SU-DHL-6 (cell line): ENCODE data around the gene NUCB2.

Source experiments
- H2AFZ ChIP-seq: fragments of 200-600 bp; sonication (generic); 2 replicates; pipeline ENCODE4 v1.6.1; 2014; ENCODE audit warnings: low read depth, mild to moderate bottlenecking, moderate library complexity, mixed read lengths, antibody characterized with exemption, low read length; ENCODE audit not compliant: severe bottlenecking
- H3F3A ChIP-seq: fragments of 200-600 bp; shearing (Covaris generic); 2 replicates; pipeline ENCODE4 v1.6.0; 2016; ENCODE audit warnings: antibody characterized with exemption, mild to moderate bottlenecking; ENCODE audit not compliant: insufficient read depth
- H3K27ac ChIP-seq: fragments of 200-600 bp; sonication (generic); 2 replicates; pipeline ENCODE4 v1.5.1; 2016; ENCODE audit warnings: low read depth, mild to moderate bottlenecking, low read length, moderate library complexity, mixed read lengths
- H3K27me3 ChIP-seq: fragments of 200-600 bp; sonication (generic), shearing (Covaris generic); 2 replicates; pipeline ENCODE4 v1.6.0; 2014; ENCODE audit warnings: mild to moderate bottlenecking, low read length
- H3K36me3 ChIP-seq: fragments of 200-600 bp; sonication (generic); 2 replicates; pipeline ENCODE4 v1.6.1; 2014; ENCODE audit warnings: mild to moderate bottlenecking, low read length, mixed read lengths
- H3K4me2 ChIP-seq: fragments of 300-600, 200-600 bp; shearing (Covaris generic), sonication (generic); 2 replicates; pipeline ENCODE4 v1.6.0; 2014; ENCODE audit warnings: low read length, low read depth, mild to moderate bottlenecking; ENCODE audit not compliant: poor library complexity, severe bottlenecking
- H3K4me3 ChIP-seq: fragments of 200-600 bp; sonication (generic); 2 replicates; pipeline ENCODE4 v1.5.1; 2014; ENCODE audit warnings: antibody characterized with exemption, low read length, mild to moderate bottlenecking, mixed read lengths; ENCODE audit not compliant: insufficient read depth, poor library complexity, severe bottlenecking
- H3K79me2 ChIP-seq: fragments of 200-600 bp; sonication (generic); 2 replicates; pipeline ENCODE4 v1.6.1; 2014; ENCODE audit warnings: mild to moderate bottlenecking, low read length, moderate library complexity; ENCODE audit not compliant: insufficient read depth
- H3K9ac ChIP-seq: fragments of 200-600 bp; sonication (generic); 2 replicates; pipeline ENCODE4 v1.7.0; 2014; ENCODE audit warnings: mild to moderate bottlenecking, low read length
- H3K9me2 ChIP-seq: fragments of 200-600 bp; sonication (generic); replicated peaks from 2 replicates; pipeline ENCODE4 v1.6.1; 2014; ENCODE audit warnings: low read length; ENCODE audit not compliant: insufficient read depth
- H3K9me3 ChIP-seq: fragments of 200-600 bp; sonication (generic); 2 replicates; pipeline ENCODE4 v1.6.1; 2014; ENCODE audit warnings: low read length, mixed read lengths; ENCODE audit not compliant: insufficient read depth
- H4K20me1 ChIP-seq: fragments of 200-600 bp; sonication (generic); 2 replicates; pipeline ENCODE4 v1.6.1; 2014; ENCODE audit warnings: low read depth, mild to moderate bottlenecking, antibody characterized with exemption, low read length, moderate library complexity, mixed read lengths
- CTCF ChIP-seq: fragments of 200-600 bp; sonication (generic); IDR thresholded peaks from one replicate; pipeline ENCODE4 v1.5.1; 2017; ENCODE audit warnings: antibody characterized with exemption, mild to moderate bottlenecking, low read length, moderate library complexity; ENCODE audit not compliant: insufficient read depth, poor library complexity, severe bottlenecking
- EZH2phosphoT487 ChIP-seq: fragments of 200-600 bp; sonication (generic), shearing (Covaris generic); conservative IDR thresholded peaks from 2 replicates; pipeline ENCODE4 v1.6.1; 2018; ENCODE audit warnings: mild to moderate bottlenecking, antibody characterized with exemption, low read length, moderate library complexity, mixed read lengths

NUCB2 gene

GRCh38 chr11:17376493-17376892 is 100.0 kb downstream of the NUCB2 start:
- no peak for TF ChIP-seq CTCF
- TF ChIP-seq EZH2phosphoT487, result no peak
- H3K9me3 ChIP-seq, result peaks cover 27% of the 10 kb centered on the region; the same call in 1 of the 2 replicates

GRCh38 chr11:17378655-17379054 is 102.1 kb downstream of the NUCB2 start:
- TF ChIP-seq EZH2phosphoT487 (no peak), CTCF (no peak)
- no peaks in the 10 kb centered on the region for H3K79me2 ChIP-seq
- peaks cover 13% of the 10 kb centered on the region; the same call in 1 of the 2 replicates for H3K9me3 ChIP-seq
- no peaks in the 10 kb centered on the region for H4K20me1 ChIP-seq
- no peaks in the 10 kb centered on the region for H3K9me2 ChIP-seq
- H3K27me3 ChIP-seq, result no peaks in the 10 kb centered on the region
- H3K27ac ChIP-seq, result no peak overlapping the region
- no peak overlapping the region for H3K4me2 ChIP-seq
- peaks cover 55% of the 10 kb centered on the region for H3K36me3 ChIP-seq
- H3K9ac ChIP-seq, result no peak overlapping the region
- H3K4me3 ChIP-seq, result no peak overlapping the region
- no peaks in the 10 kb centered on the region for H3F3A ChIP-seq
- no peak overlapping the region for H2AFZ ChIP-seq

More at GRCh38 chr11:17376493-17376892, 100.0 kb downstream of the NUCB2 start:
- H3K27me3 ChIP-seq, result no peaks in the 10 kb centered on the region
- no peak overlapping the region for H3K4me3 ChIP-seq
- H3K79me2 ChIP-seq, result no peaks in the 10 kb centered on the region
- H3K9ac ChIP-seq, result no peak overlapping the region
- no peaks in the 10 kb centered on the region for H3K9me2 ChIP-seq
- peaks cover 76% of the 10 kb centered on the region for H3K36me3 ChIP-seq
- H4K20me1 ChIP-seq, result no peaks in the 10 kb centered on the region
- no peak overlapping the region for H3K27ac ChIP-seq
- no peaks in the 10 kb centered on the region for H3F3A ChIP-seq
- H2AFZ ChIP-seq, result no peak overlapping the region
- no peak overlapping the region for H3K4me2 ChIP-seq

GRCh38 chr11:17379383-17380180 is 103.0 kb downstream of the NUCB2 start:
- TF ChIP-seq CTCF (no peak), EZH2phosphoT487 (no peak)
- Histone ChIP-seq H2AFZ (no peak overlapping the region), H3K79me2 (no peaks in the 10 kb centered on the region), H4K20me1 (no peaks in the 10 kb centered on the region), H3K36me3 (peaks cover 46% of the 10 kb centered on the region), H3K9me3 (peaks cover 13% of the 10 kb centered on the region; the same call in 1 of the 2 replicates), H3K27ac (no peak overlapping the region), H3K4me3 (no peak overlapping the region), H3F3A (no peaks in the 10 kb centered on the region), H3K9me2 (no peaks in the 10 kb centered on the region), H3K4me2 (no peak overlapping the region), H3K9ac (no peak overlapping the region), H3K27me3 (no peaks in the 10 kb centered on the region)
